Epidermal melanocyte (primary cell): ENCODE measurements around the gene SGK1.

ENCODE experiments used
- DNase-seq: peaks from one replicate; pipeline ENCODE4 v3.0.0; 2011; ENCODE audit warnings: low spot score; ENCODE audit not compliant: insufficient read length

The SGK1 gene

DNA sequence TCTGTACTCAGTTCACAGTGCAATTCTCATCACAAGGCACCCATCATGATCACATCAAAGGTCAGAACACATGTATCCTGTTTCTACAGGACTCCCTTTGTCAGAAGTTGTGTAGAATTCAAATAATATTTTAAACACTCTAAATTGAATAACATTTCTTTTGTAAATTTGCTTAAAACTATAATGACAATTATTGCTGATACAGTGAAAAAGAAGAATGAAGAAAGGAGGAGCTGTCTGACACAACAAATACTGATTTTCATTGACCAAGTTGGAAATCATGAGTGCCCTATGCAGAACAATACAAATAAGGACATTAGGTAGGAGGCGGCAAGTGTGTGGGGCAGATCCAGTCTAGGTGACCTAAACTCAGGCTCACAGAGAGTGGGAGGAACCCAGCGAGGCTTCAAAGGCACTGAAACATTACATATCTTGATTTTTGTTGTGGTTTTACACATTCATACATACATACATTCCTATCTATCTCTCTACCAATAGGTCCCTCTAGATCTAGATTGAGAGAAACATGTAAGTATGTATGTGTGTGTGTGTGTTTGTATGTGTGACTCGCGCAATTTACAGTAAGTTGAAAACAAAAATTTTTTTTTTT lies 186.3 kb downstream of the SGK1 start:
- no peak for DNase-seq

DNA sequence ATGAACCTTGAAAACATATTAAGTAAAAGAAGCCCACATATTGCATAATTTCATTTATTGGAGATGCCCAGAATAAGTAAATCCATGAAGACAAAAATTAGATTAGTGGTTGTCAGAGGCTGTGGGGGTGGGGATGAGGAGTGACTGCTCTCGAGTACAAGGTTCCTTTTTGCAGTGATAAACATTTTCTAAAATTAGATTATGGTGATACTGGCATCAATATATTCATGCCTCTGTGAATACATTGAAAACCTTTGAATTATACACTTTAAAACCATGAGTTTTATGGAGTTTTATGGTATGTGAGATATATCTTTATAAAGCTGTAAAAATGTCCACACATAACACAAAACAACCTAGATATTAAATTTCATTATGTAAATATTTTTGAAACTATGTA lies 189.8 kb downstream of the SGK1 start:
- no peak for DNase-seq

DNA sequence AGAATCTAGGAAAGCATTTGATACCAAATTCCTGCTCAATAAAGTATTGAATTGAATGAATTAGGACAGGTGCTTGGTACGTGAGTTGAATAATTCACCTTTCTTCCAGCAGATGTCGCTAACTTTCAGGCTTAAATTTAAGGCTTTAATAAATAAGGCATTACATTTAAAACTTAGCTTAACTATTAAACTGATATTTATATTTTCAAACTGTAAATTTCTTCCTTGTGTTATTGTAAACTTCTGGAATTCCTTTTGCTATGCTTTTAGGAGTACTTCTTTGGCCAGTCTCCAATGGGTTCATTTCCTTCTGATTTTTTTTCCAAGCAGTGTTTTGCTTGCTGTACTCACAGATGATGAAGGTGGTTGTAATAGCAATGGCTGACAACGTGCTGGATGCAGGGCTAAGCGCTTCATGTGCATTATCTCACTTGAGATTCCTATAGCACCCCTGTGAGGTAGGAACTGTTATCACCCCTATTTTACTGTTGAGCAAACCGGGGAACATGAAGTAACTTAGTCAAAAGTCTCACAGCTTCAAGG lies 194.2 kb downstream of the SGK1 start:
- no peak for DNase-seq

DNA sequence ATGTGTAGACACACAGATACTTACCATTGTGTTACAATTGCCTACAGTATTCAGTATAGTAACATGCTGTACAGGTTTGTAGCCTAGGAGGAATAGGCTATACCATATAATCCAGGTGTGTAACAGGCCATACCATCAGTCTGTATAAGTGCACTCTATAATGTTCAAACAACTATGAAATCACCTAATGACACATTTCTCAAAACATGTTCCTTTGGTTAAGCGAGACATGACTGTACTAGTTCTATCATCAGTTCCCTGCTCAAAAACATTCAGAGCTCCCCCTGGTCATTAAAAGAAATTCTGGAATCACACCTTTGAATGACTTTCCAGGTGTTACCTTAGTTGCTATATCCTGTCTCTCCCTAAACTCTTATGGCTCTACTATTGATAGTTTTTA lies 195.1 kb downstream of the SGK1 start:
- DNase-seq = no peak

DNA sequence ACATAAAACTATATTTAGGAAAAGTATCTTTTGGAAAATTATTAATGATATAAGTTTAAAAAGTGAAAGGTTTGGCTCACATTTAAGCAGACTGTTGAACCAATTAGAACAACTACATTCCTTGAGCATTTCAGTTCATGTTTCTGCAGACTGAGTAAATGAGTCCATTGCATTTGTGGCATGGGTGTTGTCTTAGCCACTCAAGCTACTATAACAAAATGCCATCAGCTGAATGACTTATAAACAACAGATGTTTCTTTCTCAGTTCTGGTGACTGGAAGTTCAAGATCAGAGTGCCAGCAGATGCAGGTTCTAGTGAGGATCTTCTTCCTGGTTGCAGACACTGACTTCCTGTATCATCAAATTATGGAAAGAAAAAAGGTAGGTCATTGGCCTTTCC lies 198.4 kb downstream of the SGK1 start:
- DNase-seq = no peak
